ENCODE results near the gene KMT2D.

The KMT2D gene, protein sequence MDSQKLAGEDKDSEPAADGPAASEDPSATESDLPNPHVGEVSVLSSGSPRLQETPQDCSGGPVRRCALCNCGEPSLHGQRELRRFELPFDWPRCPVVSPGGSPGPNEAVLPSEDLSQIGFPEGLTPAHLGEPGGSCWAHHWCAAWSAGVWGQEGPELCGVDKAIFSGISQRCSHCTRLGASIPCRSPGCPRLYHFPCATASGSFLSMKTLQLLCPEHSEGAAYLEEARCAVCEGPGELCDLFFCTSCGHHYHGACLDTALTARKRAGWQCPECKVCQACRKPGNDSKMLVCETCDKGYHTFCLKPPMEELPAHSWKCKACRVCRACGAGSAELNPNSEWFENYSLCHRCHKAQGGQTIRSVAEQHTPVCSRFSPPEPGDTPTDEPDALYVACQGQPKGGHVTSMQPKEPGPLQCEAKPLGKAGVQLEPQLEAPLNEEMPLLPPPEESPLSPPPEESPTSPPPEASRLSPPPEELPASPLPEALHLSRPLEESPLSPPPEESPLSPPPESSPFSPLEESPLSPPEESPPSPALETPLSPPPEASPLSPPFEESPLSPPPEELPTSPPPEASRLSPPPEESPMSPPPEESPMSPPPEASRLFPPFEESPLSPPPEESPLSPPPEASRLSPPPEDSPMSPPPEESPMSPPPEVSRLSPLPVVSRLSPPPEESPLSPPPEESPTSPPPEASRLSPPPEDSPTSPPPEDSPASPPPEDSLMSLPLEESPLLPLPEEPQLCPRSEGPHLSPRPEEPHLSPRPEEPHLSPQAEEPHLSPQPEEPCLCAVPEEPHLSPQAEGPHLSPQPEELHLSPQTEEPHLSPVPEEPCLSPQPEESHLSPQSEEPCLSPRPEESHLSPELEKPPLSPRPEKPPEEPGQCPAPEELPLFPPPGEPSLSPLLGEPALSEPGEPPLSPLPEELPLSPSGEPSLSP (N-terminal part only)

DNA sequence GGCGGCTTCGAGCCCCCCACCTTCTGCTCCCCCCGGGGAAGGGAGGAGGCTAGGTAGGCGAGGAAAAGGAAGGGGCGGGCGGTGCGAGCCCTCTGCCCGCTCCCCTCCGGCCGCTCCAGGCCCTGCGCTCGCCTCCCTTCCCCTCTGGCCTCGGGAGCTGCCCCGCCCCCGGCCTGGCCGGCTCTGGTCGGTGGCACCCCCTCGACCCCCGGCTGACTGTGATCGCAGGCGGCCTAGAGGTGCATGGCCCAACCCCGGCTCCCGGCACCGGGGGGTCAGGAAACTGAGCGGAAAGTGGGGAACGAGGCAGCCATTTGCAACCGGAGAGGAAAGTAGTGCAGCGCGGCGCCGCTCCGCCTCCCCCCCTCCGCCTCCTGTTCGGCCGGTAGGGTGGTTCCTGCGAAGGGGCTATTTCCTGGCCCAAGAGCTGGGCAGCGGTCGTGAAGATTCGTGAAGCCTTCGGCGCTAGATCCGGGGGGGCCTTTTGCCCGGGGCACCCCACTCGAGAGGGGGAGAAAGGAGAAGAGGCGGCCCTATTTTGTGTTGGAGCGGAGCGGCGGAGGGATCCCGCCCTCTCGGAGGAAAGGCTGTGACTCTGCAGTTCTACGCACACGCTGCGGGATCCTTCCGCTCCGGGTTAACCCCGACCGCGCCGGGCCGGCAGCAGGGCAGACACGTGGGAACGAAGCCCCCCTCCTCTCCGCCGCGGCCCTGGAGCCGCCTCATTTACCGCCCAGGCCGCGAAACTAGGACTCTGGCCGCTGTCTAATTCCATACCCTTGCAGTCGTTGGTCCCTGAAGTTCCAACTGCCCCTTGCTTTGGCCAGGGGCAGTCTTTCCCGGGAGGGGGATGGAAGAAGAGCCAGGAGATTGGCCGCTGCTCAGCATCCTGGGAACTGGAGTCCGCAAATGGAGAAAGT, at the start of gene KMT2D:
KMT2D (minus strand) TSS at position 558 of the 920 bp plus-strand sequence. CDS start 5,470 bp downstream, outside the sequence.
- DNase-seq (ENCODE audit: low read depth in 3 of 3) = peak; percentile 81 to 85 (median 85)

DNA sequence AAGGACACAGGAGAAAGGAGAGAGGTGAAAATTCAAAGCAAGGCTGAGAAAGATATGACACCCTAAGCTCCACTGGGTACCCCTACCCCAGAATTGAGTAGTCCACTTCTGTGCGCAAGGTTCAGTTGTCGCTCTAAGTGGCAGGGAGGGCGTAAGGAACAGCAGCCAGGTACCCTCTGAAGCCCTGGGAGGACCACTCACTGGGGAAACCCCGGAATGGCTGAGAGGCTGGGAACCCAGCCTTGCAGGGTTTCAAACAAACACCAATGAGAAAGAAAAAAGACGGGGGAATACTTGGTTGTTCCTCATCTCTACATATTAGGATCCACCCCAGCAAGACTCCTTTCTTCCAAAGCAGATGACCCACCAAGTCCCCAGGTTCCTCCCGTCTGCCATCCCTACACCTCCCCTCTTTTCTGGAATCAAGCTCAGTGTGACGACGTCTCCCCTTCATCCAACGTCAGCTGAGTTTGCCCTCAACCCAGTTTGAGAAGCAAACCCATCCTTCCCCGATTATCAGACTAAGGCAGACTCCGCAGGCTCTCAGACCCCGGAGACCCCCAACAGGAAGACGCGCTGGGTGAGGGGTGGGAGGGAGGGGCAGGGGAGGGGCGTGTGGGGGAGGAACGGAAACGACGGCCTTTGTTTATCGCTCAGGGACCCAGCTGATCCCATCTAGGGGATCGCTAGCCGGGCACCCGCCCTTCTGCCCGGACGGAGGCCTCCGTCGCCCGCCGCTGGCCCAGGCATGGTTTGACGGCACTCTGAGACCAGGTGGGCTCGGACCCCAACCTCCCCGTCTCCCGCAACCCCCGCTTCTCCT, 49.3 kb upstream of the KMT2D start:
- no peak for DNase-seq (ENCODE audit: low read depth in 3 of 3)

GRCh38 chr12:49108958-49109404, 48.4 kb upstream of the KMT2D start:
- no peak for DNase-seq (ENCODE audit: low read depth in 3 of 3)

GRCh38 chr12:49105504-49106084, 45.0 kb upstream of the KMT2D start:
- no peak for DNase-seq (ENCODE audit: low read depth in 3 of 3)

- no peak for DNase-seq (ENCODE audit: low read depth in 3 of 3)
Measured at GRCh38 chr12:49104822-49105221, 44.2 kb upstream of the KMT2D start.

- no peak for DNase-seq (ENCODE audit: low read depth in 3 of 3)
Measured at GRCh38 chr12:49100380-49100779, 39.8 kb upstream of the KMT2D start.

GRCh38 chr12:49098703-49099102, 38.1 kb upstream of the KMT2D start:
- DNase-seq (ENCODE audit: low read depth in 3 of 3) = no peak

- DNase-seq (ENCODE audit: low read depth in 3 of 3) = peak in 2 of 3 donors; percentile 31 to 44
Measured at GRCh38 chr12:49098035-49098451, 37.4 kb upstream of the KMT2D start.

DNA sequence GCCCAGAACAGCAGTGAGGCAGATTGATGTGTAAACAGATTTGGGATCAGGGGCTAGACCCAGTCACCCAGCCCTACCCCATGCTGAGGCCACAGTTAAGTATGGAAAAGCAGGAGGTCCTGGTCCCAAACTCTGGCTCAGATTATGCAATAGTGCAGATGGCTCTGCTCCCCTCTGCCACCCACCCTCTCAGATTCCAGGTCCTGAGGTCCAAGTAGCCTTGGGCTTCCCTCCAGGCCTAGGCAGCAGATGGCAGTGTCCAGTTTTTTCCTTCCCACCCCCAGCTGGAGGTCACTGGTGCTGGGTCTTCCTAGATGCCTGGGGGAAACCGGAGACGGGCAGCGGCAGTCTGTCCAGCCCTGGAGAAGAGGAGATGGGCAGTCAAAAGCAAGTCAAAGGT, 36.8 kb upstream of the KMT2D start:
- no peak for DNase-seq (ENCODE audit: low read depth in 3 of 3)

GRCh38 chr12:49094975-49095365, 34.4 kb upstream of the KMT2D start:
- DNase-seq (ENCODE audit: low read depth in 3 of 3) = no peak

- DNase-seq (ENCODE audit: low read depth in 3 of 3) = no peak
Measured at GRCh38 chr12:49094160-49094974, 33.8 kb upstream of the KMT2D start, which contains the start of gene DHH. Gene DHH, minus strand, starts transcription at chr12:49094801. Its CDS starts 289 bp downstream, at chr12:49094512.

GRCh38 chr12:49093792-49094159, 33.2 kb upstream of the KMT2D start:
- DNase-seq (ENCODE audit: low read depth in 3 of 3) = no peak

- no peak for DNase-seq (ENCODE audit: low read depth in 3 of 3)
Measured at GRCh38 chr12:49092816-49093406, 32.3 kb upstream of the KMT2D start.

DNA sequence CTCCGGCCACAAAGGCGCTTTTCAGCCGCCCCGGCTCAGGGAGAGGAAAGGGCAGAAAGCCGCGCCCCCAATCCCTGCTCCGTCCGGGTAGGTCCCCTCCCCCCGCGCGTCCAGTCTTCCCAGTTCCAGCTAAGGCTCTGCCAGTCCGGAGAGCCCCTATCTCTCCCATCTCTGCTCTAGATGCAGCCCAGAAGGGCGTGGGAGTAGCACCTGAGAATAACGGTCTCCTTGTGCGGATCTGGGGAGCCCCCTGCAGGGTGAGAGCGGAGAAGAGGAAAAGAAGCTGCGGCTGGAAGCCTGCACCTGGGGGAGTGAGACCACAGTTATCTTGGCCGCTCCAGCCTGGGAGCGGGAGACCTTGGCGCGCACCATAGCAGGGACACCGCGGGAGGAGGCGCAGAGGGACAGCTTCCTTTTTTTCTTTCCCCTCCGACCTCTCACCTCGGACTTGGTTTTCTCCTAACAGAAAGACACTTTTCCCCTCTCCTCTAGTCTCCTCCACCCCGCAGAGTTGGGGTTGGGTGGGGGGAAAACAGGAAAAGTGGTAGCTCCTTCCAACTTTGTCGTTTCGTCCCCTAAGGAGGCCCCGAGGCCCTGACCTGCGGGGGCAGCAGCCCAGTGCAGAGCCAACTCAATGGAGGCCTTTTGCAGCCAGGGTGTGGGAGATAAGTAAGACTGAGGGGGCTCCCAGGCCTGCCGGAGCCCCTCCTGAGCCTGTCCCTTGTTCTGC, 31.7 kb upstream of the KMT2D start:
- peak in 2 of 3 donors; percentile 43 to 55 for DNase-seq (ENCODE audit: low read depth in 3 of 3)

DNA sequence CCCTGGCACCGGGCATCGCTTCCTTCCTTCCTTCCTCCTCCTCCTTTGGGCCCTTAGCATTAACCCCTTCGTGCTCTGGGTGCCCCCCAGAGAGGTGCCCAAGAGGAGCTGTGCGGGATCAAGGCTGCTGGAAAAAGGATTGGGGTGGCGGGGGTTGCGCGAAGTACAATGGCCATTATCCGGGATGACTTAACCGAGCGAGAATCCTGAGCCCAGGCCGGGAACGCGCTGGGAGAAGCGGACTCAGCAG, 31.2 kb upstream of the KMT2D start:
- no peak for DNase-seq (ENCODE audit: low read depth in 3 of 3)

- no peak for DNase-seq (ENCODE audit: low read depth in 3 of 3)
Measured at GRCh38 chr12:49091056-49091835, 30.7 kb upstream of the KMT2D start.

Measured in stimulated activated CD4-positive, alpha-beta T cell treated with anti-CD3 and anti-CD28 coated beads, TNF-alpha, amount 100 ng/mL, for 48 hours (primary cell).